Stimulated activated CD4-positive, alpha-beta T cell treated with anti-CD3 and anti-CD28 coated beads, Interleukin-12 subunit alpha, Interleukin-12 subunit beta, amount 100 ng/mL, for 24 hours (primary cell): ENCODE data around the gene AK2.
A peak's percentile ranks its signal among the peaks of the same experiment; 100 is the strongest.

Source experiments
- DNase-seq, 2 experiments: peaks; one replicate each; pipeline ENCODE4 v3.0.0-alpha.2; 2020; ENCODE audit warnings: low read depth in 2 of 2

AK2 gene

DNA sequence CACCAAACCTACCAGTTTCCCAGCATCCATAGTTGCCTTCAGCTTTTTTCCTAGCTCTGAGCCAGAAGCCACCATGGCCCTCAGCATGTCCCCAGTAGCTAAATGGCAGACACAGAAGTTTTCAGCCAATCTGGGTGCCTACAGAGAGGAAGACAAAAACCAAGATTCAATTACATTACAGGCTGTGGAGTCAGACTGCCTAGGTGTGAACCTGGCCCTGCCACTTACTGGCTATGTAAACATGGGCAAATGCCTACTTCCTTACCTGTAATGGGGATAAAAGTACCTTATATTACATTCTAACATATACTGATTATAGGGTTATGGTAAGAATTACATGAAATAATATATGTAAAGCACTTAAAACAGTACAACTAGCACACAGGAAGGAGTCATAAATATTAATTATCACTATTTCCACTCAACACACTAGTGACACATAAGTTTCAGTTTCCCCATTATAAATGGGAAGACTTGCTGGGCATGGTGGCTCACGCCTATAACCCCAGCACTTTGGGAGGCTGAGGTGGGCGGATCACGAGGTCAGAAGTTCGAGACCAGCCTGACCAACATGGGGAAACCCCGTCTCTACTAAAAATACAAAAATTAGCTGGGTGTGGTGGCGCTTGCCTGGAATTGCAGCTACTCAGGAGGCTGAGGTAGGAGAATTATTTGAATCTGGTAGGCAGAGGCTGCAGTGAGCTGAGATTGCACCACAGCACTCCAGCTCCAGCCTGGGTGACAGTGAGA lies 12.1 kb downstream of the AK2 start:
- DNase-seq: peak; percentile 62 to 80

DNA sequence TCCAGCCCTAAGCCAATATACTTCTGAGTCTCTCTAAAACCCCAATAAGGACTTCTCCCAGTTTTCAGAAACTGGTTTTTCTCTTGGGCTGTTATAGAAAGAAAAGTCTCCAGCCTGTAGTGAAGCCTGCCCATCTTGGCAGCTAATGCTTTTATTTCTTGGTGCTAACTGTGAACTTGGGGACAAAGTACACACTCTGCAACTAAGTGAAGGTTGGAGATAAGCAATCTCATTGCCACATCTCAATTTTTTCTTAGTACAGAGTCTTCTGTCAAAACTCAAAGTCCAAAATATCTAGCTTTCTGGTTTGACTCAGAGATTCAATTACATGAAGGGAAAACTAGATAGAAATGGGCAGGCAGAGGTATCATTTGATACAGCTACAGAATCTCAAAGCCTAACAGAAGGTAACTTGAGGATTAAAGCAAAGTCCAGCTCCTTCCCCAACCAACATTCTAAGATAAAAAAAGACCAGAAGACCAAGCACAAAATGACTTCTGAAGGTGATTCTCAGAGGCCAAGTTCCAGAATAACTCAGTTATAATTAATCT lies 14.0 kb downstream of the AK2 start:
- no peak for DNase-seq

DNA sequence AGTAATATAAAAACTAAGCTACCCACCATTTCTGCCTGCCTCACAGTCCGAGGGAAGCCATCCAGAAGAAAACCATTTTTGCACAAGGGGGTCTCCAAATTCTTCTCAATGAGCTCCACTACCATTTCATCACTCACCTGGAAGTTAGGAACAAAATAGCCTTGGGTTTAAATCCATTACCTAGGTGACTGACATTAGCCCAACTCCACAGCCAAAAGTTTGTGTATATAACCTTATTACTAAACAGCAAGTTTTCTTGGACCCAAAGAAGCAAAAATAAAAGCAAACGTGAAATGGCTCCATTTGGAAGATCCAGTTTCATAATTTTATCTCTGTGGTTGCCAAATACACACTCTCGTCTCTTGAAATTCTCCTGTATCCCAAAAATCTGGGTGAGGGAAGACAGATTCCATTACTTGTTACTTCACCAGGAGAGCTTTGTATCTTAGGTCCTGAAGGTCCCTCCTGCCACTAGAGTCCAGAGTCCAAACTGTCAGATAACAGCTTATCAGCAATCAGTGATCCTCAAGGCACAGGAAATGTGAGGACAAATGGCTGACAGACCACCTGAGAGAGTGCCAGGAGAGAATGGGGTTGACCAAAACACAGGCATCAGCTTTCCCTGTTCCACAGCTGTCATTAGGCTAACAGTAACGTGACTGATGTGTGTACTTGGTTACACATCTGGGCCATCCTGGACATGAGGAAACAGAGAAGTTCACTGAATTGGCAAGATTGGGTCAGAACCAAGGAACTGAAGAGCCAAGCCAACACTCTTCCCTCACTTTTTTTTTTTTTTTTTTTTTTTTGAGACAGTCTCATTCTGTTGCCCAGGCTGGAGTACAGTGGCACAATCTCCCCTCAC lies 14.9 kb downstream of the AK2 start:
- no peak for DNase-seq

DNA sequence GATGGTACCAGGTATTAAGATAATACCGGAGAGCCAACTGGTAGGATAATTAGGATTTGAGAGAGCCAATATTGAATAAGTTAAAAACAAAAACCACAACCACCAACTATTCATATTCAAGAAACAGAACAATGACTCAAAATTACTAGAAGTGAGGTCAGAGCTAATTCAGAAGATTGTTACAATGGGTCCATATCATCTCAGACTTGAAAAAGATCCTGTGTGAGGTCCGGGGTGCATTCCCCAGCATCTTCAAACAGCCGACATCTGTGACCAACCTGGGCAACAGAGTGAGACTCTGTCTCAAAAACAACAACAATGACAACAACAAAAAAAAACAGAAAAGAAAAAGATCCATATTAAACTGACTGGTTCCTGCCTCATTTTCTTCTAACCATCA lies 18.6 kb downstream of the AK2 start:
- no peak for DNase-seq

DNA sequence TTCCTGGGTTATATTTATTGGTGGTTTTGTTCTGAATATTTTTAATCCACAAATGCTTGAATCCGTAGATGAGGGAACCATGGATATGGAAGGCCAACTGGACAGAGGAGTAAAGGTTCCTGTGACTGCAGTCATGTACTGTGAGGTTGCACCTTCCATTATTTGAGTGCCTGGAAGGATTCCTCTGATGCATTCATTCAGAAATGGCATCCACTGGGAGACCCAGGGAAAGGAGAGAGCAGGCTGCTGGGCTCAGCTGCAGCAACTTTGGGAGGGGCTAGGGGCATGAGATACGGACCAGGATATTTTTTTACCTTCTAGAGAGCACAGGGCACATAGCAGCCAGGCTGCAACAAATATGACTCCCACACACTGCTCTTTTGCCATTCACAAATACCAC lies 19.5 kb downstream of the AK2 start:
- DNase-seq: no peak

DNA sequence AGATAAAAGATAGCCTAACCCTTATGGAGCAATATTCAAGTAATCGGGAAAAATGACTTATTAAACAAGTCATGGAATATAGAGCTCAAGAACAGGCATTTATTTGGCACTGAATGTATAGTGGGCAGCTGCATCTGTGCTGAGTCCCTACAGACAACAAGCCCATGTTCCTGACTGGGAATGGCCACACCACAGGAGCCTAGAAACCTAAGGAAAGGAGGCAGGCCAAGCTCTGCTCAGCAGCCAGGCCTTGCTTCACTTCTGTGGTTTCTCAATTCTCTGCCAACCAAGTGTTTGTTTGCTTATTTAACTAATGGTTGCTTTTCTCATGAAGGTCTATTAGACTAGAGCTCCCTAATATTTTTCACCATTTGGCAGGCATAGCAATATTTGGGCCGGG lies 21.5 kb downstream of the AK2 start:
- DNase-seq: no peak

DNA sequence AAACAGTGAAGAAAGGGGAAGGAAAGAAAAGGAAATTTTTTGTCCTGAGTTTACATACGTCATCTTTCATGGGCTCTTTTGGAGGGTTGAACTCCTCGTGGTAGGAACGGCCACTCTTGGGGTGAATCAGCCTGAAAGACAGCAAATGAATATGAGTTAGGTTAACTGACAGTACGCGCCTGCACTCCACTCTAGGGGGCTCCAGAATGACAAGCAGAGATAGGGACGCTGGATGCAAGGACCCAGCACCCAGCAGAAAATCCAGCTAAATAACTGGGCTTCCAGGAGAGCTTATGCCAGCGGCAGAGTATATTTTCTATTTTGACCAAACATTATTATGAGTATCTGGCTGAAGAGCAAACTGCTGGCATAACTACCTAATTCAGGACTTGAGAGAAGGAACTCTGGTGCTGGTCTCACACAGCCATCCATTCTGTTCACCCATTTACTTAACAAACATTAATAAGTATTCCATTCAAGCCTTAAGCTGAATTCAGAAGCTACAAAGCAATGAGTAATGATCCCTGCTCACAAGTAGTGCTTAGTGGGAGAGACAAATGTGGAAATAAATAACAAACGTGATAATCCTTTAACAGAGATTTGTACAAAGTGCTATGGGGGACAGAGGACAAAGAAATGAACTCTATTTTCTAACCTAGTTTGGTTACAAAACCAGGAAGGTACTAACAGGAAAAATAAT lies 22.1 kb downstream of the AK2 start:
- no peak for DNase-seq

DNA sequence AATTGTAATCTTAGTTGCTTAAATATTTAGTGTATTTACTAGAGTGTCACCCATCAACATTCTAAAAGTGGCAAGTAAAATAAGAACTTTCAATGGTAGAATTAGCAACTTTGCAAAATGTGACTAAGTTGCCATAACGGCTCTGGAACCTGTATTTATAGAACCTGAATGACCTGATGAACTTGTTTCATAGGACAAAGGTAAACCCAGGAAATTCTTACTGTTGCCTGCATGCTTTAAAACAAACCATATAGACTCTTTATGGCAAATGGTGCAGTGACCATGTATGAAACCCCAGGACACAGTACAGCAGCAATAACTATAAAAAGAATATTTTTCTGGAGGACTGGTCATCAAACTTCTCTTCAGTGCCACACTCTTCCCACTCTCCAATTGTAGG lies 22.9 kb downstream of the AK2 start:
- DNase-seq: no peak

DNA sequence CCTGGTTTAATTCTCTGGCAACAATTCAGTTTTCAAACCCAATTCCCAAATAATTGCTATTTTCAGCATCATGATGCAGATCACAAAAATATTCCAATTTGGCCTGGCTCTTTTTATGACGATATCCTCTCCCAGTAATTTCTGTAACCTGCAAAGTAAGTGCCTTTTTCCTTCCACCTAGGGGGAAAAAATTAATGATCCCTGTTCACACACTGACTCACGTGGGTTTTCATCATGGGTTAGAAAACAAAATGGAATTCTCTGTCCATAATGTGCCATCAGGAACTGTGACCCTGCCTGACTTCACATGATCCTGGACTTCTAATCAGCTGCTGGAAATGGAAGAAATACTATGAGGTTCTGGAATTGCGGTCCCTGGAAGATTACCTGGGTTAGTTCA lies 24.5 kb downstream of the AK2 start:
- no peak for DNase-seq

DNA sequence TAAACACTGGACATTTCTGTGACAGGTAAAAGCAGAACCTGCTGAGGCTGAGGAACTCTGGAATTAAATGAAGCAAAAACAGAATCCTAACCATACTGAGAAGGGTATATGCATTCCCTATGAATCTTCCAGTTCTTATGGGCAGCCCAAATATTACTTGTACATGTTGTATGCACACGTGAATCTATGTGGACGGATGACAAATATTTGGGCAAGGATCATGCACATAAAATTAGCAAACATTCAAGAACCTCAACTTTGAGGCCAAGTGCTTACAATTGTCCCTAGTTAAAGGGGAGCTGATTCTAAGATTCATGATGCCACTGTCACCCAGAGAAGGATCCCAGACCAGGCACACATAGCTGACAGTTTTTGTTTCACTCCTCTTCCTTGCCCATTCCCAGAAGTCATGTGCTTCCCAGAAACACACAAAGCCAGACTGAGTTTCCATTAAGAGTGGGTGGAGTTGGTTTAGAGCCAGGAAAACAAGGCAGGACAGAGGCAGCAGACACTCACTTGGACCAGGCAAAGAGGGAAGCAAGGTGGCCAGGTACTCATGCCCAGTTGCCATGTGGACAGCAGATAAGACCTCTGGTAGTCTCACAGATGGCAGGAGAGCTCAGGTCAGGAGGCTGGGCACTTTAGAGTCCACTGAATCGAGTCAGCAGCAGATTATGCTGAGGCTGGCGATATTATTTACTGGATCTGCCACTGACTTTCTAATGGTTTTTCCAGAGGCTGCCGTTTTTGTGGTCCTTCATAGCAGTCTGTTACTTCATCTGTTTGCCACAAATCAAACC lies 25.6 kb downstream of the AK2 start:
- no peak for DNase-seq

DNA sequence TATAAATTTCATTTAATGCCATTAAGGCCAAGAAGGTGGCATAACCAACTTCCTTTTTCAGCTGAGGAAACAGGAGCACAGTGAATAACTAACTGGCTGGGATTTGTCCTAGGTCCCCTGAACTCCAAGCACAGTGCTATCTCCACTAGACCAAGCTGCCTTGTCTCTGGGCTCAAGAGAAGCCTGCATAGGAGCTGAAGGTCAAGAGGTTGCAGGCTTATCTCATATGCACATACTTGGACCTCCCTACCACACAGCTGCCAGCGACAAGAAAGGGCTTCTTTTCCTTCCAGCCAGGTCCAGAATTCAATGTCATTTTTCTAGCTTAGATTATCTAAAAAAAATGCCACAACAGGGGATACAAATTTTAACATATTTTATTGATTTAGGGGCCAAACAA lies 27.1 kb downstream of the AK2 start:
- DNase-seq: no peak

DNA sequence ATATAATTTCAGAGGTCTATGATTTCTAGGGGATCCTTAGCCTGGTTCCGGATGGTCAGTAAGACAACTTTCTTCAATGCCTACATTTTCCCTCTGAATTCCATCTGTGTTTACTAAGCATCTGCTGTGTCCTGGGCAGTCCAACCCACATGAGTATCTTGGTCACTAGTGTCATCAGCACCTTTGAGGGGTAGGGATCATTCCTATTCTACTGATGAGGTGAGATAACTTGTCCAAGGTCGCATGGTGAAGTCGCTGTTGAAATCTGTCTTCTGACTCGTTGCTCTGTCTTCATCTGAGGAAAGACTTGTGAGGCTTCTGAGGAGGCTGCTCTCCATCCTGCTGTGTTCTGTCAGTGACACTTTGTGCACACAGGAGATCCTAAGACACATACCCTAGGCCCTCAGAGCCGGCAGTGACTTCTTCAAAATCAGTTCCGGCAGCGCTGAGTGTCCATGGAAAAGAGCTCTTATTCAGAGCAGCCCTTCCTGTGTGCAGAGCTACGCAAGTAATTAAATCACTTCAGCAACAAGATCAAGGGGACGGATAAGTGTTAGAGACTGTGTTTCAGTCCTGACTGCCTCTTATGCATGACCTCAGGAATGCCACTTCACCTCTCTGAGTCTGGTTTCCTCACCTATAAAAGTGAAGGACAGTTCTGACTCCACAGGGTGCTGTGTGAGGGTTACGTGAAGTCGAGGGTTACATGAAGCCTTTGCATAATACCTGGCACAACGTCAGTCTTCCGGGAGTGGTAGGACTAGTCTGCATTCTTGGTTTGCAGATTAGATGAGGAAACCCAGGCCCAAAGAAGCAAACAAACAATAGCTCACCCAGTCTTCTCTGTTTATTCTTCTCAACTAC lies 28.4 kb downstream of the AK2 start:
- DNase-seq: no peak

DNA sequence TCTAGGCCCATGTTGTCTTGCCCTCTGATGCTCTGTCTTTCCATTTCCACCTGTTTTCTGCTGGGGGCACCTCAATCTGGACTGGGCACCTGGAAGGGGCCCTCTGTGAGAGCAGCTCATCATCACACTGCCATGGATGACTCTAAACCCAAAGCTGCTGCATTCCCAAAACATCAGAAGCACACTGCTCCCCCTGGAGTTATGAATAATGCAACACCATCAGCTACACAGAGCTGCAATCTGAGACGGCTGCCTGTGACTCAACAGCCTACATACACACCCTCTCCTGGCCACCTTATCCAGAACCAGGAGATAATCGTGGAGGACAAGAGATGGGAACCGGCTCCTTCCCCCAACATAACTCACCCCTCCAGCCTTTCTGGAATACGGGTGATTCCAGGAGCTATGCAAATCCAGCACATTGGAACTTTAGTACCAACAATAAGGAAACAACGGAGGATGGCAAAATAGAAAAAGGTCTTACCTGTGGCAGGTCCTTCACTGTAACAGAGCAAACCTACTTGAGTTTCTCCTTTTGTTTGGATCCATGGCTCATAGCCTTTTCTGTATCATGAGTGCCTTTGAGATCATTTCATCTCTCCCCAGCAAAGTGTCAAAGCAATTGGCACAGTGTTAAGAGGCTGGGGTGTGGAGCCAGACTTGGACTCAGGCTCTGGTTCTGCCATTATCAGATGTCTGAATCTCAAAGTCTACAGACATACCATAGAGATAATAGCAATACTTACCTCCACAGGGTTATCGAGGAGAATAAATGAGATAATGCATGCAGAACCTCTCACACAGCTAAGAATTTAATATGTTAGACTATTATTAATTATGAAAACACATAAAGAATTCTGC lies 29.3 kb downstream of the AK2 start:
- no peak for DNase-seq

DNA sequence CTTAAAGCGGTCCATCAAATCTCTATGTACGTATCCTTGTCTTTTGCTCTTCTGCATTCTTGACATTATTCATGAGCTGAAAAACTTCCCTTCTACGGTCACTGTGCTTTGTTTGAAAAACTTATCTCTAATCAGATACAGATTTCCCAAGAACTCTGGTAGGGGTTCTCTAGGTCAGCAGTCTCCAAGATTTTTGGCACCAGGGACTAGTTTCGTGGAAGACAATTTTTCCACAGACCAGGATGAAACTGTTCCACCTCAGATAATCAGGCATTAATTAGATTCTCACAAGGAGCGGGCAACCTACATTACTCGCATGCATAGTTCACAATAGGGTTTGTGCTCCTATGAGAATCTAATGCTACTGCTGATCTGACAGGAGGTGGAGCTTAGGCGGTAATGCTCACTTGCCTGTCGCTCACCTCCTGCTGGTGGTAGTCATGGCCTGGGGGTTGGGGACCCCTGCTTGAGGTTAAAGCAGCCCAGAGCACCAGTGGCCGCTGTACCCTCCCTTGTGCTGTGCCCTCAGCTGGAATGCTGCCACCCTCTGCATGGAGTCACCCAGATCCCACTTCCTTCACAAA lies 30.8 kb downstream of the AK2 start:
- no peak for DNase-seq

DNA sequence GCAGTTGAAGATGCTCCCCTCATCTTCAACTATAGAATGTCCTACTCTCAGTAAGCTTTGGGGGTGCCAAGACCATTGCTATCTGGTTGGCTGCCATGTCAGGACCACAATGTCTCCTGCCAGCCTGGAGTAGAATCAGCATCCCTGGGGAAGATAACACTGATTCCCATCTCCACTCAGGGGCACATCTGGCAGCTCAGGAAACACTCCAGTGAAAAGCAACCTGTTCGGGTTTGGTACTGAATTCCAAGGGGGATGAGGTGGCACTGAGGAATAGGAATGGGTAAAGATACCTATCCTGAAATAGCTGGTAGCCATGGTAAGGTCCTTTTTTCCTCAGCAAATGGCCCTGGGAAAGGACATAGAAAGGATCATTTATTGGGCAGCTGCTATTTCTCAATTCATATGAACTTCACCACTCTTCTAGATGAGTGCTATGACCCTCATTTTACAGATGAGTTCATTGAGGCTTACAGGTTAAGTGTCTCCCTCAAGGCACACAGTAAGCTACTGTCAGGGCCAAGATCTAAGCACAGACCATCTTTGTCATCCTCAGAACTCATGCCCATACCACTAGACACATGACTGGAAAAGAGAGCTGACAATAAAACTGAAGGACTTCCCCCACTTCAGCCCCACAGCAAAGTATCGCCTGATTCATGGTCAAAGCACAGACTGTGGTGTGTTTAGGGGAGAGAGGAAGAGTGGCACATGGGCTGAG lies 31.4 kb downstream of the AK2 start:
- DNase-seq: no peak

DNA sequence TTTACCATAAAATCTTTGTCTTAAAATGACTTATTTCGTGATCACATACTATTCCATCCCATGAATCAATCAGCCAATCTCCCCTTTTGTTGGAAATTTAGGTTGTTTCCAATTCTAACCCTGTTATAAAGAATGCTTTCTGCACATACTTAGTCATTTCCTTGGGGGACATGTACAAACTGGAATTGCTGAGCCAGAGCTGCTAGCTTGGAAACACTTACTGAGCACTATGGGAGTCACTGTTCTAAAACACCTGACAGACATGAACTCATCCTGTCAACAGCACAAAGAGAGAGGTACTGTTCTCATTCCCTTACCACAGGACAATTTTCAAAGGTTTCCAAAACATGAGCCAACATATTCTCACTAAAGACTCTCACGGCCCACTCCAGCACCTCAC lies 32.1 kb downstream of the AK2 start:
- no peak for DNase-seq

DNA sequence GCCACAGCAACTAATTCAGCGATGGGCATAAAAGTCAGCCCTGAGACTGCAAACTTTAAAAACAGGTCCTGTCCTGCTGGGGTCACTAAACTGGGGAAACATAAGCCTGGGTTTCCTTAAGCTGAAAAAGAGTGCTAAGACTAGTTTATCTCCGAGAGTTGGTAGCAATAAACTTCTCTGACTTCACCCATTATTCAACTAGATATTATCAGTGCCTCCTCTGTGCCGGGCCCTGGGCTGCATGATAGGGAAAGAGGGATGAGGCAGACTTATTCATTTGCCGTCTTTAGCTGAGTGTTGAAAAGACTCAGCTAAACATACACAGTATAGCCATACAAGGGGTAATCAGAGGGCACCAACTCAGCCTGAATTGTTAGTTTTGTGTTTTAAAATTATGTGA lies 33.0 kb downstream of the AK2 start:
- DNase-seq: no peak

DNA sequence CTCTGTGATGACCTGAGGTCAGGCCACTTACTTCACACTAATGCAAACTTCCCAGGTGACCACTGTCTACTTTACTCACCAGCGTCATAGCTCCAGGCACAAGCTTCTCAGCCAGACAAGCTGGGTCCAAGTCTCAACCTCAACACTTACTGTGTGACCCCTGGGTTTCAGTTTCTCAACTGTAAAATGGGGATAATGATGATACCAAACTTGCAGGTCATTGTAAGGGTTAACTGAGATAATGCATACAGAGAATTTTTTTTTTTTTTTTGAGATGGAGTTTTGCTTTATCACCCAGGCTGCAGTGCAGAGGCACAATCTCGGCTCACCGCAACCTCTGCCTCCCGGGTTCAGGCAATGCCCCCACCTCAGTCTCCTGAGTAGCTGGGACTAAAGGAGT lies 34.7 kb downstream of the AK2 start:
- DNase-seq: no peak

DNA sequence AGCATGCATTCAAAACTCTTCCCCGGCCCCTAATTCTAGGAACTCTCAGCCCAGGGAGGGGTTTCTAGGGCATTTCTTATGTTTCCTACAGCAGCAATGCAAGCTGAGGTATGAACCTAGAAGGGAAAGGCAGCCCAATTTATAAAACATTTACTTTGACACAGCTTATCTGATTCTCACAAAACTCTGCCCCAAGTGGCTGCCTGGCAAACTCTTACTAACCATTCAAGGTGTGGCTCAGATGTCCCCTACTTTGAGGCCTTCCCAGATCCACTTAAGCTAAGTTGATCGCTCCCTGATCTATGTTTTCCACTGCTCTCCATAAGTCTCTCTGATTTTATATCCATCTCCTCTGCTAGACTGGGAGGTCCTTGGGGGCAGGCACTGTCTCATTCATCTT lies 35.4 kb downstream of the AK2 start:
- no peak for DNase-seq
